Measurements from ENCODE around the gene ENPP3.

The ENPP3 gene

GRCh38 chr6:131766631-131767030 lies 129.5 kb downstream of the ENPP3 start:
- DNase-seq (ENCODE audit: low spot score) = no peak

DNA sequence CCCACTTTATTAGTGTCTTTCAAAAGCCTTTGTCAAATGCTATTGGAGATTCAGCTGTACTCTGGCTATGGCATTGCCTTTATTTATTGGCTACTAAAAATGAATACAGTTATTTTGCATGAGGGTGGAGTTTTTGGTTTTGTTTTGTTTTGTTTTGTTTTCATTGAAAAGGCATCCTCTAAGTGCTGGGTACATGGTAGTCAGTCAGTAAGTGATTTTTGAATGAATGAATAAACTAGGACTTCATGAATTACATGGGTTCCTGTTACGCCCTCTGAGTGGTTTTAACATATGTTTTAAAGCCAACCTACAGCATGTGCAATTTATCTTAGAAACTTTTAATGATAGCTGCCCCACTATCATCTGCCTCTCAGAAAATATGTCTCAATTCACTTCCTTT lies 131.9 kb downstream of the ENPP3 start:
- no peak for DNase-seq (ENCODE audit: low spot score)

GRCh38 chr6:131769385-131770141 lies 132.5 kb downstream of the ENPP3 start:
- DNase-seq (ENCODE audit: low spot score) = no peak

GRCh38 chr6:131770776-131771175 lies 133.7 kb downstream of the ENPP3 start:
- no peak for DNase-seq (ENCODE audit: low spot score)

- DNase-seq (ENCODE audit: low spot score) = no peak
Observed at GRCh38 chr6:131773284-131773950, 136.3 kb downstream of the ENPP3 start.

- DNase-seq (ENCODE audit: low spot score) = no peak
Observed at GRCh38 chr6:131775886-131776285, 138.8 kb downstream of the ENPP3 start.

GRCh38 chr6:131776985-131777384 lies 139.9 kb downstream of the ENPP3 start:
- DNase-seq (ENCODE audit: low spot score) = no peak

DNA sequence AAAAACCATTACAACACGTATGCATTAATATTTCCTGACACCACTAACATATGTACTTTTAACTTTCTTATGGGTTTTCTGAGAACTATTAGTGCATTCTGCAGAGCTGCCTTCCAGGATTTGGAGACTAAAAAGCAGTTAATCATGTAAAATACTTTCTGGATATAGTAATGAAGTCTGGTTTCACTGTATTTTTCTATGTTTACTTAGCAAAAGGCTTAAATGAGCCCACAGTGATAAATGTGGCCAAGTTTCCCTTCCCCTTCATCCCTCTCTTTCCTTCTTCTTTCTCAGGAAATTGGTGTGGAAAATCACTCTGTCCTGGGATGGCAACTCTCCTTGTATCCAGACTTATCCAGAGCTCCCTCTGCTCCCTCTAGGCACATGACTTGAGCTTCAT lies 141.1 kb downstream of the ENPP3 start:
- no peak for DNase-seq (ENCODE audit: low spot score)

DNA sequence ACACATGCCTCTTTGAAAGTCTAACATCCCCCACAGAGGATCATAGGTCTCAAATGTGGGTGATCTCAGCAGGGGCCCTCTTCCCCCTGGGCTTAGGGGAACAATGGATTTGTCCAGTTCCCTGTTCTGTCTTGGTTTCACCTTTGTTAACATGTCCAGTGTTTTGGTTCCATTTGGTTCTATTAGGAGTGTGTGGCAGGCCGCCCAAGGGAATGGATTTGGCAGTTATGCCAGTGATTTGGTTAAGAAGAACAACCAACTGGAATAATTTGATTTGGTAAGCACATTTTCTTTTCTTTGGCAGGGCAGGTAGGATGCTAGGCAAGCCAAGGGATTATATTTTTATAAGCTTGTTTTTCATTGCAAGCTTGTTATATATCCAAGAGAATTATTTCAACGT lies 142.2 kb downstream of the ENPP3 start:
- no peak for DNase-seq (ENCODE audit: low spot score)

GRCh38 chr6:131780600-131780999 lies 143.5 kb downstream of the ENPP3 start:
- DNase-seq (ENCODE audit: low spot score) = no peak

GRCh38 chr6:131781687-131782086 lies 144.6 kb downstream of the ENPP3 start:
- DNase-seq (ENCODE audit: low spot score) = no peak

DNA sequence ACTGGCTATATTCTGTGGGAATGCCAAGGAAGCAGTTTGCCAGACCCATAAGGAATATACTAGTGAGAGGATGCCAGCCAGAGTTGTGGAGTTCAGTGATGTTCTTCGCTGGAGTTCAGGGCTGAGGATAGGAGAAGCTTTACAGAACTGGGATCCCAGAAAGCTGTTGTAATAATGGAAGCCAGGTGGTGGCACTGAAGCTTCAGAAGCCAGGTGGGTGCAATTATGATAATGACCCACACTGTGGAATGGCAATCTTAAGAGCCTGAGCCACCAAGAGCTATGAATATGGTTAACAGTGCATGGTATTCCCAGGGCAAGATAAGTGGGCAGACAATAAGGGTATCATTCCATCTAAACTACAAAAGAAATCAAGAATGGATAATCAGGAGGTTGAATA lies 145.7 kb downstream of the ENPP3 start:
- no peak for DNase-seq (ENCODE audit: low spot score)

GRCh38 chr6:131784561-131784960 lies 147.5 kb downstream of the ENPP3 start:
- no peak for DNase-seq (ENCODE audit: low spot score)

- no peak for DNase-seq (ENCODE audit: low spot score)
Observed at GRCh38 chr6:131787079-131787478, 150.0 kb downstream of the ENPP3 start.

GRCh38 chr6:131787766-131788712 lies 150.9 kb downstream of the ENPP3 start:
- DNase-seq (ENCODE audit: low spot score) = no peak

- no peak for DNase-seq (ENCODE audit: low spot score)
Observed at GRCh38 chr6:131789219-131789618, 152.1 kb downstream of the ENPP3 start.

GRCh38 chr6:131791476-131791875 lies 154.4 kb downstream of the ENPP3 start:
- no peak for DNase-seq (ENCODE audit: low spot score)

- no peak for DNase-seq (ENCODE audit: low spot score)
Observed at GRCh38 chr6:131792091-131792496, 155.0 kb downstream of the ENPP3 start.

DNA sequence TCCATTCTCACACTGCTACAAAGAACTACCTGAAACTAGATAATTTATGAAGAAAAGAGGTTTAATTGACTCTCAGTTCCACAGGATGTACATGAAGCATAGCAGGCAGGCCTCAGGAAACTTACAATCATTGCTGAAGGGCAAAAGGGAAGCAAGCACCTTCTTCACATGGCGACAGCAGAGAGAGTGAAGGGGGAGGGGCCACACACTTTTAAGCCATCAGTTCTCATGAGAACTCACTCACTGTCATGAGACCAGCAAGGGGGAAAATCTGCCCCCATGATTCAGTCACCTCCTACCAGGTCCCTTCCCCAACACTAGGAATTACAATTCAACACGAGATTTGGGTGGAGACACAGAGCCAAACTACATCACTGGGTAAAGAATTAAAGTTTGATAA lies 158.3 kb downstream of the ENPP3 start:
- DNase-seq (ENCODE audit: low spot score) = no peak

Data from putamen (tissue), 1 donor.